HAP-1 (cell line): ENCODE data around the gene COMT.

Source experiments
- DNase-seq, 2 experiments: peaks; one replicate each; pipeline ENCODE4 v3.0.0-alpha.2; 2016 to 2020; ENCODE audit warnings: low spot score in 2 of 2
- H3K27me3 ChIP-seq: fragments of 250-450 bp; sonication (Bioruptor Pico); 2 replicates; pipeline ENCODE4 v1.5.1; 2020; ENCODE audit warnings: low read depth, mild to moderate bottlenecking, moderate library complexity
- H3K36me3 ChIP-seq: fragments of 250-450 bp; sonication (Bioruptor Pico); replicated peaks from 2 replicates; pipeline ENCODE4 v1.5.1; 2020; ENCODE audit warnings: mild to moderate bottlenecking
- H3K4me1 ChIP-seq: fragments of 250-450 bp; sonication (Bioruptor Pico); 2 replicates; pipeline ENCODE4 v1.5.1; 2020; ENCODE audit warnings: mild to moderate bottlenecking
- H3K4me3 ChIP-seq: fragments of 250-450 bp; sonication (Bioruptor Pico); 2 replicates; pipeline ENCODE4 v1.5.1; 2020; ENCODE audit warnings: mild to moderate bottlenecking, moderate library complexity
- H3K9me3 ChIP-seq: fragments of 250-450 bp; sonication (Bioruptor Pico); 2 replicates; pipeline ENCODE4 v1.5.1; 2020; ENCODE audit warnings: mild to moderate bottlenecking, moderate library complexity
- in situ Hi-C: fragments of 300-500 bp; cut with MboI; formaldehyde crosslinking; loops from 3 replicates; pipeline ENCODE4 v1.14.3; 2020; ENCODE audit warnings: low sequenced_read_pairs, inconsistent platforms, mixed read lengths

Gene COMT

GRCh38 chr22:19995611-19996339 lies 54.2 kb downstream of the COMT start:
- H3K36me3 ChIP-seq, result no peaks in the 10 kb centered on the region
- 0 out of 2 replicates have a peak, but pooled peaks cover 3% of the 10 kb centered on the region for H3K4me1 ChIP-seq
- no peaks in the 10 kb centered on the region for H3K9me3 ChIP-seq
- H3K27me3 ChIP-seq, result no peaks in the 10 kb centered on the region
- no peak overlapping the region for H3K4me3 ChIP-seq
- in situ Hi-C loops, result no loop called here
- no peak for DNase-seq

GRCh38 chr22:19996694-19997384 lies 55.3 kb downstream of the COMT start:
- Histone ChIP-seq H3K27me3 (no peaks in the 10 kb centered on the region), H3K9me3 (no peaks in the 10 kb centered on the region), H3K4me3 (no peak overlapping the region), H3K36me3 (no peaks in the 10 kb centered on the region), H3K4me1 (0 out of 2 replicates have a peak, but pooled peaks cover 3% of the 10 kb centered on the region)
- DNase-seq, result no peak
- in situ Hi-C loops, result no loop called here

DNA sequence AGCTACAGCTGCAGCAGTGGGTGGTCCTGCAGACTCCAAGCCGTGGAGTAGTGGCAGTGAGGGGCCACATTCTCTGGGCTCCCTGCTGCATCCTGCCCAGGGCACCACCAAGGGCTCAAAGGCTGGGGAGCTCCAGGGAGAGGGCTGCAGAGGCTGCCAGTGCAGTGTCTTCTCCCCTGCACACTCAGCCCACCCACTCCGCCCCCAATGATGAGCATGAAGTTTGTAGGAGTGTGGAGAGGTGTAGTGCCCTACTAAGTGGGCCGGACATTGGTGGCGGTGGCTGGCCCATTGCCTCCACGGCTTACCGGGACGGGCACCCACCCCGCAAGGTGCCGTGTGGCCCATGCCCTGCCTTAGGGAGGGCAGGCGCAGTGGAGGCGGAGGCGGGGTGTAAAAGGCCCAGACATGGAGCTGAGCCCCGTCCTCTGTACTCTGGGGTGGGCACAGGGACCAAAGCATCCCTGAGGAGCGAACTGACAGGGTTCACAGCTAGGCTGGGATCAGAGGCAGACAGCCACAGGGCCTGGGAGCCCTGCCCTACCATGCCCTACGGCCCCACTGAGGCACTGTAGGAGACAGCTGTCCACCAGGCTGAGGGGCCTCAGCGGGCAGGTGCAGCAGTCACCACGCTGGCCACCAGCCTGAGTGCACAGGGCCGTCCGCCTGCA lies 56.1 kb downstream of the COMT start:
- no peak for DNase-seq
- Histone ChIP-seq H3K4me3 (no peak overlapping the region), H3K36me3 (no peaks in the 10 kb centered on the region), H3K9me3 (no peaks in the 10 kb centered on the region), H3K27me3 (no peaks in the 10 kb centered on the region), H3K4me1 (0 out of 2 replicates have a peak, but pooled peaks cover 3% of the 10 kb centered on the region)
- in situ Hi-C loops, result no loop called here

DNA sequence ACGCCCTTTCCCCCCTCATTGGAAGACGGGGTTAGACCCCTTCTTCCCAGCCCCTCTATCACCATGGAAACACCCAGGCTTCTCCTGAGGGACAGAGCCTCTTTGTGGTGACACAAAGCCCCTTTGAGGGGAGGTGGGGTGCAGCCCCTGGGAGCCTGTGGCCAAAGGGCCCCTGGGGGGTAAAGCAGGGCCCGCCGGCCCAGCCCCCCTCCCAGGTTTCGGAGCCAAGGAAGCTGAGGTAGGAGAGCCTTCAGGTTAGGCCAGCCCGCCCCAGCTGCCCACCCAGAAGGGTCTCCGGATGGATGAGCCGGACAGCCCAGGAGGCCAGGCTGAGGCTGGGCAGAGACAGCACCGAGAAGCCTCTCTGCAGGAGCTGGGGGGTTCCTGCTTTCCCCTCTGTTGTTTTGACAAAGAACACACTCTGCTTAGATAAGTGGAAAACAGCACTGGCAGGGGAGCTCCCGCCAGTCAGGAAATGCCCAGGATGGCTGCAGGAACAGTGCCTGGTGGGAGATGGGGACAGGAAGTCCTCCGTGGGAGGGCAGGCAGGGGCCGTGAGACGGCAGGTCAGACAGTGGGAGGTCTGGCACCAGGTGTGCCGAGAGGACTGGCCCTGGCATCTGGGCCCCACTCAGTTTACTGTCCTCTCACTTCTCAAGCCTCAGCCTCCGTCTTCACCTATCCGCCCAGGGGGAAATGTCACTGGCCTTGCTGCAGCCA lies 56.8 kb downstream of the COMT start:
- Histone ChIP-seq H3K4me1 (0 out of 2 replicates have a peak, but pooled peaks cover 3% of the 10 kb centered on the region), H3K27me3 (no peaks in the 10 kb centered on the region), H3K4me3 (no peak overlapping the region), H3K9me3 (no peaks in the 10 kb centered on the region; the same call in 1 of the 2 replicates), H3K36me3 (no peaks in the 10 kb centered on the region)
- DNase-seq, result no peak
- in situ Hi-C loops, result no loop called here

DNA sequence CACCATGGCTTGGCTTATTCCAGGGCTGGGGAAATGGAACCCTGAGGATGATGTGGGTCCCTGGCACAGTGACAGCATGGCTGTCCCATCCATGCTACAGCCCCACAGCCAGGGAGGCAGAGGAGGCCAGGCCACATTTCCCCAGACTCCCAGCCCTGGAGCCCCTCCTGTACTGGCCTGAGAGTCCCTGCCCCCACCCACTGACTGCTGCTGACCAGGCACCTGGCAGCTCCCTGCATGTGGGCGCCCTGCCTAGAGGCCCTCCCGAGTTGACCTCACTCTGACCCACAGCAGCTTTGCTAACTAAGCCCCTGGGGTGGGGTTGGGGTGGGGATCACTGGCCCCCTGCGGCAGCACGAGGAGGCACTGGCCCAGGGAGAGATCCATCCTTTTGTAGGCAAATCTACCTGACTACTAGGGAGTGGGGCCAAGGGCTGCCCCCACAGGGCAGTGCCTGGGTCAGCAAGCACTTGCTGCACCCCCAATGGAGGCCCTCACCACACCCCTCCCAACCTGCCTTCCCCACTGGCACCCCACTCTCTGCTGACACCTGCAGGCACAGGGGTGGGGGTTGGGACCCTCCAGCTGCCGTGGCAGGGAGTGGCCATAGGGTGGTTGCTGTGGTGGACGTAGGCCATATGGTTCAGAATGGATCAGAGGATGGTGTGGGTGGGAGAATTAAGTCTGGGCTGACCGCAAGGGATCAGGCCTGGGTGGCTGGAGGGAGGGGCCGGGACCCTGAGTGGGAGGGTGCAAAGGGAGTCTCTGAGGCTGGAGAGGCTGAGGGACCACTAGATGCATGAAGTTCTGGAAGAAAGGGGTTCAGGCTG lies 57.6 kb downstream of the COMT start:
- H3K4me1 ChIP-seq, result 0 out of 2 replicates have a peak, but pooled peaks cover 3% of the 10 kb centered on the region
- in situ Hi-C loops, result no loop called here

GRCh38 chr22:20000246-20001081 lies 58.9 kb downstream of the COMT start:
- peaks cover 4% of the 10 kb centered on the region for H3K9me3 ChIP-seq
- 0 out of 2 replicates have a peak, but pooled peaks cover 3% of the 10 kb centered on the region for H3K4me1 ChIP-seq
- H3K27me3 ChIP-seq, result no peaks in the 10 kb centered on the region
- in situ Hi-C loops, result no loop called here
- peak in 1 of 2 experiments; percentile 59 for DNase-seq
- no peaks in the 10 kb centered on the region for H3K36me3 ChIP-seq
- H3K4me3 ChIP-seq, result no peak overlapping the region

More for the DNA sequence above, 57.6 kb downstream of the COMT start:
- Histone ChIP-seq H3K4me3 (no peak overlapping the region), H3K36me3 (no peaks in the 10 kb centered on the region), H3K9me3 (peaks cover 4% of the 10 kb centered on the region), H3K27me3 (no peaks in the 10 kb centered on the region)
- no peak for DNase-seq

- no peak for DNase-seq
- in situ Hi-C loops, result no loop called here
- Histone ChIP-seq H3K4me3 (no peak overlapping the region), H3K36me3 (no peaks in the 10 kb centered on the region), H3K4me1 (0 out of 2 replicates have a peak, but pooled peaks cover 3% of the 10 kb centered on the region), H3K27me3 (no peaks in the 10 kb centered on the region), H3K9me3 (peaks cover 4% of the 10 kb centered on the region)
Observed at GRCh38 chr22:20001082-20001638, 59.6 kb downstream of the COMT start.

DNA sequence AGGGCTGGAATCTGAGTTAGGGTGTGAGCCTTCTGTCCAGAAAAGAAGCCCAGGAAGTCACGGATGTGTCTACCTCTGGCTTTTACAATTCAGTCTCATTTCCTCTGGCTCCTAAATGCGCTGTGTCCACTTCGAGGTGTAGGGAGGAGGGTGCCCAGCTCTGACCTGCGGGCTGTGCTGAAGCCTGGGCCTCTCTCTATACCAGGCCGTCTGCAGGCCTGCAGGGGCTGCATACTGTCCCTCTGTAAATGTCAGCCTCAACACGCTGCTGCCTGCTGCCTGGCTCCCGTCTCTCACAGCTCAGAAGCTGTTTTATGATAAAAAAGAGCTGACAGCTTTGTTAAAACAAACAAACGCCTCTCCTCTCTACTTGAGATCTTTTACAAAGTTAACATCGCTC lies 60.6 kb downstream of the COMT start:
- no peak for DNase-seq
- in situ Hi-C loops, result no loop called here
- Histone ChIP-seq H3K36me3 (no peaks in the 10 kb centered on the region), H3K4me1 (0 out of 2 replicates have a peak, but pooled peaks cover 3% of the 10 kb centered on the region), H3K27me3 (no peaks in the 10 kb centered on the region), H3K9me3 (peaks cover 4% of the 10 kb centered on the region), H3K4me3 (no peak overlapping the region)

DNA sequence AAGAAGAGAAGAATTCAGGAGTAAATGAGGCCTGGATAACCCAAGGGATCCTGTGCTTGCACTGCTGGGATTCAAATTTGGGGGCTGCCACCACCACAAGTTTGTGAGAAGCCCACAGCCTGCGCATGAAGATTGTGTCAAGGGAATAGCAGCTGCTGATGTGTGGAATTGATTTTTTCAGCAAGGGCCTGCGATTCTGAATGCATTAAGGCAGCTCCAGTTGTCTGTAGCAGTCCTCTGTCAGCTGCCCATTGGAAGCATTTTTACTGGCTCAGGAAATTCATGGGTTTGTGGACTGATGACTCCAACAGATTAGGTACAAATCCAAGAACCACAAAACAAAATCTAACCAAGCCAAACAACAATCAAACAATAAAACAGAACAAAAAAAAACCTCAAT lies 61.1 kb downstream of the COMT start:
- peaks cover 4% of the 10 kb centered on the region for H3K9me3 ChIP-seq
- DNase-seq, result no peak
- H3K36me3 ChIP-seq, result no peaks in the 10 kb centered on the region
- 0 out of 2 replicates have a peak, but pooled peaks cover 3% of the 10 kb centered on the region for H3K4me1 ChIP-seq
- in situ Hi-C loops, result no loop called here
- no peak overlapping the region for H3K4me3 ChIP-seq
- H3K27me3 ChIP-seq, result no peaks in the 10 kb centered on the region

DNA sequence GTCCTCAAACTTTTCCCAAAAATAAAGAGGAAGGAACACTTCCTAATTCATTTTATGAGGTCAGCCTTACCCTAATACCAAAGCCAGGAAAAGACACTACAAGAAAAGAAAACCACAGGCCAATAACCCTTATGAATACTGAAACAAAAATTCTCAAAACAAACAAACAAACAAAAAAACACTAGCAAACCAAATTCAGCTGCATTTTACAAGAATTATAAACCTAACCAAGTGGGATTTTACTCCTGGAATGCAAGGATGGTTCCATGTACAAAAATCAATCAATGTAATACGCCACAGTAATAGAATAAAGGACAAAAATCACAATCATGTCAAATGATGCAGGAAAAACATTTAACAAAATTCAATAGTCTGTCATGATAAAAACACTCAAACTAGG lies 61.7 kb downstream of the COMT start:
- H3K9me3 ChIP-seq, result peaks cover 4% of the 10 kb centered on the region
- no peak overlapping the region for H3K4me3 ChIP-seq
- in situ Hi-C loops, result no loop called here
- no peaks in the 10 kb centered on the region for H3K36me3 ChIP-seq
- no peaks in the 10 kb centered on the region for H3K27me3 ChIP-seq
- 0 out of 2 replicates have a peak, but pooled peaks cover 3% of the 10 kb centered on the region for H3K4me1 ChIP-seq
- DNase-seq, result no peak

DNA sequence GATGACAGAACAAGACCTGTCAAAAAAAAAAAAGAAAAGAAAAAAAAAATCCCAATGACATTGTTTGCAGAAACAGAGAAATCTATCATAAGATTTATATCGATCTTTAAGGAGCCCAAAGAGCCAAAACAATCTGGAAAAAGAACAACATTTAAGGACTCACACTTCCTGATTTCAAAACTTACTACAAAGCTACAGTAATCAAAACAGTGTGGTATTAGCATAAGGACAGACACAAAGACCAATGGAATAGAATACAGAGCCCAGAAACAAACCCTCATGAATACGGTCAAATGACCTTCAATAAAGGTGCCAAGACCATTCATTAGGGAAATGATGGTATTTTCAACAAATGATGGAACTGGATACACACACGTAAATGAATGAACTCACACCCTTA lies 62.9 kb downstream of the COMT start:
- Histone ChIP-seq H3K9me3 (peaks cover 4% of the 10 kb centered on the region), H3K36me3 (no peaks in the 10 kb centered on the region), H3K4me1 (0 out of 2 replicates have a peak, but pooled peaks cover 3% of the 10 kb centered on the region), H3K4me3 (no peak overlapping the region), H3K27me3 (no peaks in the 10 kb centered on the region)
- no peak for DNase-seq
- in situ Hi-C loops, result no loop called here
